ENCODE data around the gene FOXN3. TPM values are rescaled to one million over a fixed set of nuclear protein-coding genes. Genes with fewer than 3 reads are reported as not detected.
A peak's percentile ranks its signal among the peaks of the same experiment; 100 is the strongest.
"Not testable (repeated sequence)": the region's sequence is repeated elsewhere in the genome, so short reads cannot be mapped to it uniquely, and the experiment has no call there.

FOXN3 gene
- total RNA-seq, 2 donors from 2014 or later = 116 to 117 TPM

DNA sequence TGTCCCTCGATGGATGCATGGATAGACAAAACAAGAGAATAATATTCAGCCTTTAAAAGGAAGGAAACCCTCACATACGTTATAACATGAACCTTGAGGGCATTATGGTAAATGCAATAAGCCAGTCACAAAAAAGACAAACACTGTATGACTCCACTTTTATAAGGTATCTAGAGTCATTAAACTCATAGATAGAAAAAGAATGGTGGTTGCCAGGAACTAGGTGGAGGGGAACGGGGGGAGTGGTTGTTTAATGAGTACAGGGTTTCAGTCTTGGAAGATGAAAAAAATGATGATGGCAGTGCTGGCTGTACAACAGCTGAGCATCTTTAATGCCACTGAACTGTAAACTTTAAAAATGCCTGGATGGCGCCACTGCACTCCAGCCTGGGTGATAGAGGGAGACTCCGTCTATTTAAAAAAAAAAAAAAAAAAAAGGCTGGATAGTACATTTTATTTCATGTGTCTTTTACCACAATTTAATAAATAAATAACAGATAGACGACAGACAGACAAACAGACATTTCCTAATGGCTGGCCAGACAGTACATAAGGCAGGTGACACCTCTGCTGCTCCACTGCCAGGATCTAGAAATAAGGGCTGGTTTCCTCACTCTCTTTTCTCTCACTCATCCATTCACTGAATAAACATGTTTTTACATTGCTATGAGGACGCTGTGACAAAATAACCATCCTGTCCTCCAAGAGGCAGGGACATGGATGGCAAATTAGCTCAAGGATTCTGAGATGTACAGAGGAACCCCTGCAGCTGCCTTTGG lies 118.8 kb downstream of the FOXN3 start:
- Mint-ChIP-seq H3K27me3 (no peaks in the 10 kb centered on the region), H3K4me1 (peaks cover 24% of the 10 kb centered on the region), H3K36me3 (ENCODE audit: low read depth) (peaks cover 3% of the 10 kb centered on the region), H3K4me3 (no peak overlapping the region), H3K27ac (no peak overlapping the region)
- no peak for ATAC-seq
- H3K9me3 ChIP-seq (ENCODE audit: control insufficient read depth, low read length, poor library complexity, severe bottlenecking) = no peaks in the 10 kb centered on the region
- no peak for DNase-seq

DNA sequence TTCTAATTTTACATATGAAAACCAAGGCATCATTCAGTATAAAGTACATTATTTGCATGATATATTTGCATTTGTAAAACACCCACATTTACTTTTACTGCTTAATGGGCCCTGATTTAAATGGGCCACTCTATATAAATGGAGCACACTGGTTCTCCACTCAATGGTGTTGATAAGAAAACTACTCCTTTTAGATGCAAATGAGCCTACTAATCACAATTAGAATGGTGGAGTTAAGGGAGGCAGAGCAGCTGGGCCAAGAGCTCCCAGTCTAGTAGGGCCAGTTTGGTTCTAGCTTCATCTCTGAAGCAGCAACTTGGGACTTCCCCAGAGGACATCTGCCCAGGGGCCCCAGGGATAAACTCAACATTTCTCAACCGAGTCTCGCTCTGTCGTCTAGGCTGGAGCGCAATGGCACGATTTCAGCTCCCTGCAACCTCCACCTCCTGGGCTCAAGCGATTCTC lies 120.7 kb downstream of the FOXN3 start:
- Mint-ChIP-seq H3K27ac (no peak overlapping the region), H3K27me3 (no peaks in the 10 kb centered on the region), H3K4me3 (no peak overlapping the region), H3K4me1 (peaks cover 35% of the 10 kb centered on the region), H3K36me3 (ENCODE audit: low read depth) (peaks cover 12% of the 10 kb centered on the region)
- DNase-seq = no peak
- no peak for ATAC-seq
- H3K9me3 ChIP-seq (ENCODE audit: control insufficient read depth, low read length, poor library complexity, severe bottlenecking) = no peaks in the 10 kb centered on the region

DNA sequence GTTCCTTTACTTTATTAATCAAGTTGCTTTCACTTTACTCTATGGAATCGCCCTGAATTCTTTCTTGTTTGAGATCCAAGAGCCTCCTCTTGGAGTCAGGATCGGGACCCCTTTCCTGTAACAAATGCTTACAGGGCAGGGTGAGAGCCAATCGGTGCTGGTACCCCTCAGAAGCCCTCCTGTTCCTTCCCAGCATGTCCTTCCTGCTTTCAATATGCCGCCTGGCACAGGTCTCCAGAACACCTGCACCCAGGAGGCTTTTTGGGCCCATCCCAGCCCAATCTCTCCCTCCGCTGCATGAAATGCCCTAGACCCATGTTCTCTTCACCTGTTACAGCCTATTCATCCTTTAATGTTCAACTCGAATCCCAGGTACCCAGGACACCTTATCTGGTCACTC lies 122.2 kb downstream of the FOXN3 start:
- Mint-ChIP-seq H3K36me3 (ENCODE audit: low read depth) (peaks cover 12% of the 10 kb centered on the region), H3K4me3 (no peak overlapping the region), H3K27me3 (no peaks in the 10 kb centered on the region), H3K4me1 (peaks cover 39% of the 10 kb centered on the region), H3K27ac (peak overlapping the region; percentile 45)
- DNase-seq (no peak), ATAC-seq (no peak)
- no peaks in the 10 kb centered on the region for H3K9me3 ChIP-seq (ENCODE audit: control insufficient read depth, low read length, poor library complexity, severe bottlenecking)

DNA sequence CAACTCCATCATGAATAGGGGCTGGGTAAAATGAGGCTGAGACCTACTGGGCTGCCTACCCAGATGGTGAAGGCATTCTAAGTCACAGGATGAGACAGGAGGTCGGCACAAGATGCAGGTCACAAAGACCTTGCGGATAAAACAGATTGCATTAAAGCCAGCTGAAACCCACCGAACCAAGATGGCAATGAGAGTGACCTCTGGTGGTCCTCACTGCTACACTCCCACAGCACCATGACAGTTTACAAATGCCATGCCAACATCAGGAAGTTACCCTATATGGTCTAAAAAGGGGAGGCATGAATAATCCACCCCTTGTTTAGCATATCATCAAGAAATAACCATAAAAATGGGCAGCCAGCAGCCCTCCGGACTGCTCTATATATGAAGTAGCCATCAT lies 122.6 kb downstream of the FOXN3 start:
- ATAC-seq; H3K9me3 ChIP-seq (ENCODE audit: control insufficient read depth, low read length, poor library complexity, severe bottlenecking); H3K4me3 Mint-ChIP-seq; H3K27me3 Mint-ChIP-seq; DNase-seq: not testable (repeated sequence)
- Mint-ChIP-seq H3K27ac (peak overlapping the region; percentile 62), H3K36me3 (ENCODE audit: low read depth) (peaks cover 12% of the 10 kb centered on the region), H3K4me1 (peaks cover 35% of the 10 kb centered on the region)

DNA sequence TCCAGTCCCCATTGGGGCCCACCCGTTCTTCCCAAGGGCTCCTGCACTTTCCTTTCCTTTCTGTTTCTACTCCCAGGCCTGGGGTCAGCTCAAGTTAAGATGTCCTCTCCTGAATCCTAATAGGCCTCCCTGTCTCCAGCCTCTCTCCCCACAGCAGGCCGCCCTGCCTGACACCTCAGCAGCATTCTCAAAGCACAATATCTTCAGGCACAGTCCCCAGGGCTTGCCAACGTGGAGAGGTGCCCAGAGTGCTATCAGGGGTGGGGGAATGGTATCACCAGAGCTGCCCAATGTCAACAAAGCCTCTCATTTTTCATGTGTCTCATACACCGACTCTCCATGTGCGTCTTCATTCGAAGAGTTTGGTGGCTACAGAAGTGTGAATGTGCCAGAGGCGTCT lies 123.0 kb downstream of the FOXN3 start:
- DNase-seq (no peak), ATAC-seq (no peak)
- peaks cover 12% of the 10 kb centered on the region for H3K36me3 Mint-ChIP-seq (ENCODE audit: low read depth)
- peak overlapping the region; percentile 62 for H3K27ac Mint-ChIP-seq
- no peaks in the 10 kb centered on the region for H3K9me3 ChIP-seq (ENCODE audit: control insufficient read depth, low read length, poor library complexity, severe bottlenecking)
- H3K4me3 Mint-ChIP-seq = no peak overlapping the region
- peaks cover 33% of the 10 kb centered on the region for H3K4me1 Mint-ChIP-seq
- H3K27me3 Mint-ChIP-seq = no peaks in the 10 kb centered on the region

DNA sequence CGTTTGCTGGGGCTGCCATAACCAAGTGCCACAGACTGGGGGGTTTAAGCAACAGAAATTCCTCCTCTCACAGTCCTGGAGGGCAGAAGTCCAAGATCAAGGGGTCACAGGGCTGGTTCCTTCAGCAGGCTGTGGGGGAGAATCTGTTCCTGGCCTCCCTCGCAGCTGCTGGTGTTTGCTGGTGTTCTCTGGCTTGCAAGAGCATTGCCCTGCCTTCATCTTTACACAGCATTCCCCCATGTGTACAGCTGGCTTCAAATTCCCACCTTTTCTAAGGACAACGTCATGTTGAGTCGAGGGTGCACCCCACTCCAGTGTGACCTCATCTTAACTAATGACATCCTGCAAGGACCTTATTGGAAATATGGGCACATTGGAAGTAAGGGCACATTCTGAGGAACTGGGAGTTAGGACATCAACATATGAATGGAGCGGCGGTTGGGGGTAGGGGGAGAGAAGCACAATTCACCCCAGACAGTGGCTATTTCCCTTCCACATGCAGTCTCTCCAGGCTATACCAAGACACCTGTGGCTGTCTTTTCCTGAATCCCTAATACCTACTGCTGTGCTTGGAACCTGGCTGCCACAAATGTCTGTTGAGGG lies 123.6 kb downstream of the FOXN3 start:
- no peaks in the 10 kb centered on the region for H3K27me3 Mint-ChIP-seq
- peaks cover 33% of the 10 kb centered on the region for H3K4me1 Mint-ChIP-seq

DNA sequence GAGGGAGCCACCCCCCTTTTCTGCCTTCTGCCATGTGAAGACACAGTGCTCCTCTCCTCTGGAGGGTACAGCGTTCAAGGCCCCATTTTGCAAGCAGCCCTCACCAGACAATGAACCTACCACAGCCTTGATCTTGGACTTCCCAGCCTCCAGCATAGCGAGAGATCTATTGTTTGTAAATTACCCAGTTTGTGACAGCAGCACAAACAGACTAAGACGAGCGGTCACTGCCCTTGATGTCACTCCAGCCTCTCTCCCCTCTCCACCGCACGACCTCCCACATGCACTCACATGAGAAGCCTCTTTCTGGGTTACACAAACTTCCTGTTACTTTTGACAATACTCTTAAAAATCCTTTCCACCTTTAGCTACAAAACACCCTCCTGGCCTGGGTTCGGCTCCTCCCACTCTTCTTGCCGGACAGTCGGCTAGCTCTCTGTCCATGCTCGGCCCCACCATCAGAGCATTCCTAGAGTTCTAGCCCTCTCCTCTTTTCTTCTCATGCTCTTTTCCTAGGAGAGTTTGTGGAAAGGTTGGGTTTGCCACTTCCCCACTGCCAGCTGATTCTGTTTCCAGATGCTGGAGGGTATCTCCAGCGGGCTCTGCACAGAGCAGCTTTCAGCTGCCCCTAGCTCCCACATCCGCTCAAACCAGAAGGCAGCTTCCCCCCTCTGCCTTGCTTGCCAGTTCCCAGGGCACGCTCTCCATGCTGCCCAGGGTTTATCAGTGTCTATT lies 124.3 kb downstream of the FOXN3 start:
- Mint-ChIP-seq H3K27ac (peak overlapping the region; percentile 74), H3K4me3 (no peak overlapping the region), H3K27me3 (no peaks in the 10 kb centered on the region), H3K4me1 (peaks cover 29% of the 10 kb centered on the region), H3K36me3 (ENCODE audit: low read depth) (peaks cover 12% of the 10 kb centered on the region)
- no peaks in the 10 kb centered on the region for H3K9me3 ChIP-seq (ENCODE audit: control insufficient read depth, low read length, poor library complexity, severe bottlenecking)
- ATAC-seq (no peak), DNase-seq (no peak)

More for the DNA sequence above, 123.6 kb downstream of the FOXN3 start:
- ATAC-seq (no peak), DNase-seq (no peak)
- H3K9me3 ChIP-seq (ENCODE audit: control insufficient read depth, low read length, poor library complexity, severe bottlenecking) = no peaks in the 10 kb centered on the region
- Mint-ChIP-seq H3K4me3 (no peak overlapping the region), H3K36me3 (ENCODE audit: low read depth) (peaks cover 12% of the 10 kb centered on the region), H3K27ac (peak overlapping the region; percentile 74)

DNA sequence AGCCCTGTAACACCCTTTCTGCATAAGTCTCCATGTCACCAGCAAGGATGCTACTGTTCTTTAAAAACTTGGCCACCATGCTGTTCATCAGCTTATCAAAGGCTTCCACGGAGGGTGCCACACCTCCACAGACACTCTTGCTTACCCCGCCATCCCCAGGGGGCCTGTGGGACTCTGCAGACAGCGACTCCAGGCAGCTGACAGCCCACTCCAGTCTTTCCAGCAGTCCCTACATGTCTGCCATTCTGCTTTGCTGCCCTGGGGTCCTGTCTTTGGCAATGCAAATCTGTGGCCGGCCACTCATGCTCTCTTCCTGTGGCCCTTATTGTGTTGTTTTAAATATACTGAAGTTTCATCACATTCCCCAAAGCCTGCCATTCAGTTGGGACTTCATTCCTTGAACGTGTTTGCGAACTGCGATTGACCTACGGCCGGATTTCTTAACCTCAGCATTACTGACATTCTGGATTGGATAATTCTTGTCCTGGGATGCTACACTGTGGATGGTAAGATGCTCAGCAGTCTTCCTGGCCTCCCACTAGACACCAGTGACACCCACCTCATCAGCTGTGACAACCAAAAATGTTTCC lies 125.6 kb downstream of the FOXN3 start:
- H3K4me3 Mint-ChIP-seq = no peak overlapping the region
- H3K27ac Mint-ChIP-seq = peak overlapping the region; percentile 11
- no peak for ATAC-seq
- DNase-seq = no peak
- no peaks in the 10 kb centered on the region for H3K27me3 Mint-ChIP-seq
- no peaks in the 10 kb centered on the region for H3K9me3 ChIP-seq (ENCODE audit: control insufficient read depth, low read length, poor library complexity, severe bottlenecking)
- peaks cover 12% of the 10 kb centered on the region for H3K36me3 Mint-ChIP-seq (ENCODE audit: low read depth)
- peaks cover 31% of the 10 kb centered on the region for H3K4me1 Mint-ChIP-seq

DNA sequence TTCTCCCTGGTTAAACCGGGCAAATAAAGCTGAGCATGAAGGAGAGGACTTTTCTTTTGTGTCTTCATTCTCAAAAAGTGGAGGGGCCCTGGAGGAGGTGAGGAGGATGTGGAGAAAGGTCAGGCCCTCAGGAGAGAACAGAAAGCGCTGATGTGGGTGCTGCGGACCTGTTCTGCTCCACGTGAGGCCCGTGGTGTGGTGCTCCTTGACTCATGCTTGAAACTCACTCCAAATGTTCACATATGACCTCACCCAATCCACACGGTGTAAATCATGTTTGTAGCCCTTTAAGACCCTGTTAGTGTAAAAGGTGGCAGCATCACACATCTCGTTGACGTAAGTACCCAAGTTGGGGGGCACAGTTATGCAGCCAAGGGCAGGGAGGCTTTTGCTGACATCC lies 126.2 kb downstream of the FOXN3 start:
- DNase-seq (no peak), ATAC-seq (no peak)
- peaks cover 12% of the 10 kb centered on the region for H3K36me3 Mint-ChIP-seq (ENCODE audit: low read depth)
- H3K27ac Mint-ChIP-seq = no peak overlapping the region
- no peaks in the 10 kb centered on the region for H3K27me3 Mint-ChIP-seq
- no peak overlapping the region for H3K4me3 Mint-ChIP-seq
- H3K9me3 ChIP-seq (ENCODE audit: control insufficient read depth, low read length, poor library complexity, severe bottlenecking) = no peaks in the 10 kb centered on the region
- peaks cover 29% of the 10 kb centered on the region for H3K4me1 Mint-ChIP-seq

DNA sequence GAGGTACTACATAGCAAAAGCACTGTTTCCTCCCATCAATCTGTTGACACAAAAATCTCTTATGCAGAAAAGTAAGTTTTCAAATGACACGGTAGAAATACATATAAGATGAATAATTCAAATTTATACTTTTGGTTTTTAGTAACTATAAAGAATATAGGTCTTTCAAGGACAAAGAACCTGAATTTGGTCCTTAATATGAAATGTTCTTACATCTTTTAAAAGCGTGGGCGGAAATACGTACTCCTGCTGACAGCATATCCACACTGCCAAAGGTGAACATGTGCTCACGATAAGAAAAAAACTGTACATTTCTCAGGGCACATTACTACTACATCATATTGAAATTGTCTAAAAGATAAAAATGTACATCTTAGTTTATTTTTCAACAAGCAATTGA lies 127.6 kb downstream of the FOXN3 start:
- no peaks in the 10 kb centered on the region for H3K9me3 ChIP-seq (ENCODE audit: control insufficient read depth, low read length, poor library complexity, severe bottlenecking)
- Mint-ChIP-seq H3K27ac (no peak overlapping the region), H3K4me1 (peaks cover 34% of the 10 kb centered on the region), H3K4me3 (no peak overlapping the region), H3K27me3 (no peaks in the 10 kb centered on the region), H3K36me3 (ENCODE audit: low read depth) (peaks cover 11% of the 10 kb centered on the region)
- DNase-seq (no peak), ATAC-seq (no peak)

DNA sequence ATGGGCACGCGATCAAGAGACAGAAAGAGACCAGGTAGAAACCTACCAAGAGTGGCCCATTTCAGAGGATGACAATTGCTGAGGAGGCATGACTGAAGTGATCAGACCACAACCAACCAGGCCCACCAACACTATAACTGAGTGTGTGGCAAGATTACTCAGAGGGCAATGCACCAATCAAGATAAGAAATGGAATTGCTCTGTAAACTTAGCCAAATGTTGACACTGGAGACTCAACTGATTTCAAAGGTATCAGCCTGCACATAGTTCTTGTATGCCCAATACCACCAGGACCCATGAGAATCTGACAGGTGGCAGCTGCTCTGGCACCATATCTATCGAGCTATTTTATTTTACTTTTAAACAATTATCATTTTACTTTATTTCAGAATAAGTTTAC lies 128.9 kb downstream of the FOXN3 start:
- no peaks in the 10 kb centered on the region for H3K9me3 ChIP-seq (ENCODE audit: control insufficient read depth, low read length, poor library complexity, severe bottlenecking)
- H3K4me3 Mint-ChIP-seq = no peak overlapping the region
- DNase-seq (no peak), ATAC-seq (no peak)
- no peak overlapping the region for H3K27ac Mint-ChIP-seq
- no peaks in the 10 kb centered on the region for H3K27me3 Mint-ChIP-seq
- H3K4me1 Mint-ChIP-seq = peaks cover 32% of the 10 kb centered on the region
- H3K36me3 Mint-ChIP-seq (ENCODE audit: low read depth) = peaks cover 11% of the 10 kb centered on the region

DNA sequence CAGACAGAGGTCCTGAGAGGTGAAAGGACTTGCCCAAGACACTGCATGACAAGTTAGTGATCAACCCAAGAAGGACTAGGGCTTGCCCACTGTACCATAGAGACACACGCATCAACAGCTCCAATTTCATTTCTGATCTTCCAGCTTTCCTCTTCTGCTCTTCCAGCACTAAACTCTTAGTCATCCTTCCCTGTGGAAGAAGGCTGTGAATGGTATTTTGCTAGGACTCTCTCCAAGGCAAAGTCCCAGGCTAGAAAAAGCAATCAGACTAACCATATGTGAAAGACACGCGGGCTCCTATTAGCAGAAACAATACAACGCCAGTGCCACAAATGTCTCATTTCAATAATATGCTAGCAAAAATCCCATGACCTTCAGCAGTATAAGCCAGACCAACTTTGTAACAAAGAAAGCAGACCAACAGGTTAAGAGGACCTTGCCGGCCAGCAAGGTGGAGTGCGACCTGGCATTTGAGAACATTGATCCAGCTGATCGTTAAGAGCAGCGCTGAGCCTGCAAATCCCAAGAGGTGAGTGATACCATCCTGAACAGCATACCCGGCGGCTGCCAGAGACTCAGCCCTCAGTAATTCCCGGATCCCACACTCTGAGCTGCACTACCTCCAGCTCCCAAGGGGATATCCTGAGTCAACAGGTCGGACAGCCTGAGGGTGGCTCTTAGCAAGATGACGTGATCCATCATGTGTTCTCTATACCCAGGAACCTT lies 132.5 kb downstream of the FOXN3 start:
- DNase-seq (no peak), ATAC-seq (no peak)
- Mint-ChIP-seq H3K27ac (peak overlapping the region; percentile 6), H3K27me3 (no peaks in the 10 kb centered on the region), H3K4me3 (no peak overlapping the region), H3K4me1 (peaks cover 24% of the 10 kb centered on the region), H3K36me3 (ENCODE audit: low read depth) (no peaks in the 10 kb centered on the region)
- no peaks in the 10 kb centered on the region for H3K9me3 ChIP-seq (ENCODE audit: control insufficient read depth, low read length, poor library complexity, severe bottlenecking)
